Erythroblast (primary cell): Measurements from ENCODE around the gene SYMPK.

ENCODE experiments used
- DNase-seq, 2 experiments: peaks; one replicate each; lab custom pipeline; 2025; lab: John Stamatoyannopoulos, UW
- GATA1 ChIP-seq: IDR thresholded peaks from 2 replicates; pipeline ENCODE4 v1.6.1; 2011; ENCODE audit warnings: low read depth, mild to moderate bottlenecking, control low read depth, low read length, moderate library complexity
- POLR2A ChIP-seq: IDR thresholded peaks from 2 replicates; pipeline ENCODE4 v1.6.1; 2011; ENCODE audit warnings: mild to moderate bottlenecking, low read length

Gene SYMPK

GRCh38 chr19:45834970-45835369 is 28.0 kb downstream of the SYMPK start:
- TF ChIP-seq GATA1, result no peak
- no peak for TF ChIP-seq POLR2A
- DNase-seq, result no peak

DNA sequence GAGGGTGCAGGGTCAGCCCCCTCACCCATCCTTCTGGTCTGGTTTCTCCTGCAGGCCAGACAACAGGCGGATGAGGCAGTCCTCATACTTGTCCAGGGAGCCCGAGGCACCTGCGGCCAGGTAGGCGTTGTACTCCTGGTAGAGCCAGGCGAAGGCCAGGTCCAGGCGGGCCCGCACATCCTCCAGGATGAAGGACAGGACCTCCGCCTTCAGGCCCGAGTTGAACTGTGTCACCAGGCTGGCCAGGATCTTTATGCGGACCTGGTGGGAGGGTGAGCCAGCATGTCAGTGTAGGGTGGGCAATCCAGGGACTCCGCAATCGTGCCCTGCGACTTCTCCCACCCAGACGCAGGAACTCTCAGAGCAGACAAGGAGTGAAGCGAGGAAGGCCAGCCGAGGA is 34.0 kb downstream of the SYMPK start:
- TF ChIP-seq GATA1 (no peak), POLR2A (no peak)
- DNase-seq, result no peak

- TF ChIP-seq GATA1 (no peak), POLR2A (no peak)
- no peak for DNase-seq
These were observed 34.4 kb downstream of the SYMPK start for GRCh38 chr19:45828523-45828922.

- no peak for DNase-seq
- no peak for TF ChIP-seq POLR2A
- TF ChIP-seq GATA1, result no peak
These were observed 35.4 kb downstream of the SYMPK start for GRCh38 chr19:45827459-45828093.

DNA sequence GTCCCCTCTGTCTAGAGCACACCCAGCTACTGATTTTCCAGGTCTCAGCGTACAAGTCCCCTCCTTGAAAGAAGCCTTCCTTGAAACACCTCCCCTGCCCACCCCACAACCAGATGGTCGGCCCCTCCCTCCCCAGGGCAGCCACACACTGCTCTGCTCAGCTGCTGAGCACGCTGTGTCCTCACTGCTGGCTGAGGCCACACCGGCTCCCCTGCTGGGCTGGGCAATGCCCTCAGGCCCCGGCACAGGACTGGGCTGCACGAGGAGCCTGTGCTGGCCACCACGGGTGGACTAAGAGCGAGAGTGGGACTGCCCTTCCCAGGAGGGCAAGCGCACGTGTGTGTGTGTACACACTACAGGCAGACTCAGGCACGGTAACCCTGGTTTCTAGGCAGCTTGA is 36.0 kb downstream of the SYMPK start:
- TF ChIP-seq POLR2A (no peak), GATA1 (no peak)
- no peak for DNase-seq

- no peak for DNase-seq
- TF ChIP-seq GATA1, result no peak
- TF ChIP-seq POLR2A, result no peak
These were observed 36.7 kb downstream of the SYMPK start for GRCh38 chr19:45825917-45826893.

- TF ChIP-seq POLR2A, result no peak
- no peak for TF ChIP-seq GATA1
- no peak for DNase-seq
These were observed 37.7 kb downstream of the SYMPK start for GRCh38 chr19:45825263-45825605.

- no peak for DNase-seq
- no peak for TF ChIP-seq POLR2A
- TF ChIP-seq GATA1, result no peak
These were observed 38.2 kb downstream of the SYMPK start for GRCh38 chr19:45824531-45825262.

- TF ChIP-seq POLR2A (no peak), GATA1 (no peak)
- no peak for DNase-seq
These were observed 38.9 kb downstream of the SYMPK start for GRCh38 chr19:45824041-45824471.

GRCh38 chr19:45823182-45823581 is 39.8 kb downstream of the SYMPK start:
- DNase-seq, result no peak
- no peak for TF ChIP-seq GATA1
- no peak for TF ChIP-seq POLR2A

- TF ChIP-seq GATA1 (no peak), POLR2A (no peak)
- DNase-seq, result no peak
These were observed 40.2 kb downstream of the SYMPK start for GRCh38 chr19:45822716-45823115.

GRCh38 chr19:45821570-45821969 is 41.4 kb downstream of the SYMPK start:
- no peak for TF ChIP-seq GATA1
- no peak for TF ChIP-seq POLR2A
- DNase-seq, result no peak

GRCh38 chr19:45821103-45821521 is 41.8 kb downstream of the SYMPK start:
- TF ChIP-seq POLR2A (no peak), GATA1 (no peak)
- DNase-seq, result no peak

GRCh38 chr19:45820413-45821102 is 42.4 kb downstream of the SYMPK start:
- DNase-seq, result no peak
- TF ChIP-seq GATA1 (no peak), POLR2A (no peak)
